NCI-H1105 treated with DMSO at 0.1 percent for 48 hours (cell line): Measurements from ENCODE around the gene C1QB.
A peak's percentile ranks its signal among the peaks of the same experiment; 100 is the strongest.
"Not testable (repeated sequence)": the region's sequence is repeated elsewhere in the genome, so short reads cannot be mapped to it uniquely, and the experiment has no call there.

ENCODE experiments used
- DNase-seq: peaks from one replicate; lab custom pipeline; 2025; lab: John Stamatoyannopoulos, UW

The C1QB gene

GRCh38 chr1:22662986-22663408 lies 10.0 kb downstream of the C1QB start:
- DNase-seq, result no peak

DNA sequence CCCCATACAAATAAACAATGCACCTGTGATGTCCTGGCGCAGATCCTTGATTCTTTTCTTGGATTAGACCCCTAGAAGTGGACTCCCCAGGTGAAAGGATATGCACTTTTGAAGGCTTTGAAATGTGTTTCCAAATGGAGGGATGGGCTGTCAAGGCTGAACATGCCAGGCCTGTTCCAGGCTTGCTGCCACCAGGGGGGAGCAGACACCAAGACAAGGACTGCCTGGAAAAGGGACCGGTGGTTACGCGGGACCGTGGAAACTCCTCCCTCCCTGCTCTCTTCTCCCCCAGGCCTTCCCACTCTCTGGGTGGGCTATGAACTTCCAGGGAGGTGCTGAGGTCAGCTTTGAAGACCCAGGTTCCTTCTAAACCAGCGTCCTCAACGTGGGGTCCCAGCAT lies 12.7 kb downstream of the C1QB start:
- no peak for DNase-seq

- no peak for DNase-seq
Measured at GRCh38 chr1:22666412-22666811, 13.4 kb downstream of the C1QB start.

GRCh38 chr1:22668840-22669239 lies 15.8 kb downstream of the C1QB start:
- not testable (repeated sequence) for DNase-seq

DNA sequence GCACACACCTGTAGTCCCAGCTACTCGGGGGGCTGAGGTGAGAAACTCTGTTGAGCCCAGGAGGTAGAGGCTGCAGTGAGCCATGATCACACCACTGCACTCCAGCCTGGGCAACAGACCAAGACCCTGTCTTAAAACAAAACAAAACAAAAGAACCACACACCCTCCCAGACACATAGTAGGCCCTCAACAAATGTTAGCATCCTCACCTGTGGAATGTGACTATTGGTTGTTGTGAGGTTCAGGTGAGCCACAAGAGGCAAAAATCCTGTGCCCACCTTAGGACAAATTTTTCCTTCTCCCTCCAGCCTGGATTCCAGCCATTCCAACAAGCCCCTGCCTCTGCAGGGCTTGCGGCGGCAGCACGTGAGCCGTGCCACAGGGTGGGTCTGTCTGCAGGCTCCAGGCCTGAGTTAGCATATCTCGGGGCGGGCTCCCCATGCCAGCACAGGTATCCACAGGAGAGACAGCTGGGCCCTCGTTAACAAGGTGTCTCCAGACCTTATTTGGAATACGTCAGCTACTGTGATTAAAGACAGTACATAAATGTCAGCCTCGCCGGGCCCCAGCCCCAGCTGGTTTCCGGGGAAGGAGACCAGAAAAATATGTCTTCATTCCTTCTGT lies 17.4 kb downstream of the C1QB start:
- DNase-seq, result no peak

DNA sequence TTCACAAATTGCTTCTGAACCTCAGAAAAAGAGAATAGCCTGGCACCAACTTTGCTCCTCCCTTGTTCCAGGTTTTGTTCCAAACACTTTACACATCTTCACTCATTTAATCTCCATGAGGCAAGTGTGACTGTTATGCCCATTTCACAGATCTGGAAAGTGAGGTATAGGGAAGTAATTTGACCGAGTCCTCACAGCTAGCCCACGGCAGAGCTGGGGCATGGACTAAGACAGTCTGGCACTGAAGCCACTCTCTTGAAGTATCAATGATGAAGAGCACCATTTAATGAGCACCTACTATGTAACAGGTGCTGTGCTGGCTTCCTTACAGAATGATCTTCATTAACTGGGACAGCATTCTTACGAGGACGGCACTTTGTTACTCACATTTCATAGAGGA lies 19.0 kb downstream of the C1QB start:
- no peak for DNase-seq

DNA sequence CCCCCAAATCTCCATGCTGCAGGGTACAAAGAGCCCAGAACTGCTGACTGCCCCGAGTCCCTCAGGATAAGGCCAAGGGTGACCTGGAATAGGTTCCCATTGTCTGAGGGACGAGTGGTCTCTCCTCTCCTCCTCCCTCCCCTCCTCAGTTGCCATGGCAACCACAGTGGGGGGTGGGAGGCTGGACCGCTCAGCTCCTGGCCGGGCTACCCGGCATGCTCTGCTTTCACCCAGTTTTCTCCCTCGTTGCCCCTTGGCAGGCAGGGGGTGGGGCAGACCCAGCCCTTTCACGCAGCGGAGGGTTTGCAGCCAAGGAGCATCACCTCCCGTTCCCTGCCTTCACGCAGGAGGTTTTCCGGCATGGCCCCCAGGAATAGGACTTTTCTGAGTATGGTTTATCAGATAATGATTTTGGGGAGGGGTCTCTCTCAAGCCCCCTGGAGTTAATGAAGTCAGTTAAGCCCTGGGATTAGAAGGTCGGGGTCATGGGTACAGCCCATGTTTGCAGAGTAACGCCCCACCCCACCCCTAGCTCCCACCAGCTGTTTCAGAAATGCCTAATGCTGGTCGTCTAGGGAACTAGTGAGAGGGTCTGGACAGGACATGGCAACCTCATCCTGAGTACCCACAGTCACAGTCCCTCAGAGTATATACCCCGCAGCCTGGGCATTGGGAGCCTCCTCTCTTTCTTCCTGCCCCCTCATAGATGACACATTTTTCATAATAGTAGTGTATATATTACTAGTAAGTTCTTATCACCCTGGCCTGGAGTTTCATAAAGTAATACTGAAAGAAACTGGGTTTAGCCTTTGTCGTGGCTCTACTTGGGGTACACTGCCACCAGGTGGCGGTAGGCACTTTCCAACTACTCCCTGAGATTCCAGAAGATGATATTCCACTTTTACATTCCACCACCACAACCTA lies 20.7 kb downstream of the C1QB start:
- peak; percentile 23 for DNase-seq

- DNase-seq, result no peak
Measured at GRCh38 chr1:22674410-22674749, 21.3 kb downstream of the C1QB start.

DNA sequence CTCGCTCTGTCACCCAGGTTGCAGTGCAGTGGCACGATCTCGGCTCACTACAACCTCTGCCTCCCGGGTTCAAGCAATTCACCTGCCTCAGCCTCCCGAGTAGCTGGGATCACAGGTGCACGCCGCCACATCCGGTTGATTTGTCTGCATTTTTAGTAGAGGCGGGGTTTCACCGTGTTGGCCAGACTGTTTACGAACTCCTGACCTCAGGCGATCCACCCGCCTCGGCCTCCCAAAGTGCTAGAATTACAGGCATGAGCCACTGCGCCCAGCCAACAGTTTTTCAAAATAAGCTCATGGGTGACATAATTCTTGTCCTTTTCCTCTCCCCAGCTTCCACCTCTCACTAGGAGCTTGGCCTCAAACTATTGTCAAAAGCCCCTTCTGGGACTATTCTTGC lies 23.1 kb downstream of the C1QB start:
- not testable (repeated sequence) for DNase-seq

DNA sequence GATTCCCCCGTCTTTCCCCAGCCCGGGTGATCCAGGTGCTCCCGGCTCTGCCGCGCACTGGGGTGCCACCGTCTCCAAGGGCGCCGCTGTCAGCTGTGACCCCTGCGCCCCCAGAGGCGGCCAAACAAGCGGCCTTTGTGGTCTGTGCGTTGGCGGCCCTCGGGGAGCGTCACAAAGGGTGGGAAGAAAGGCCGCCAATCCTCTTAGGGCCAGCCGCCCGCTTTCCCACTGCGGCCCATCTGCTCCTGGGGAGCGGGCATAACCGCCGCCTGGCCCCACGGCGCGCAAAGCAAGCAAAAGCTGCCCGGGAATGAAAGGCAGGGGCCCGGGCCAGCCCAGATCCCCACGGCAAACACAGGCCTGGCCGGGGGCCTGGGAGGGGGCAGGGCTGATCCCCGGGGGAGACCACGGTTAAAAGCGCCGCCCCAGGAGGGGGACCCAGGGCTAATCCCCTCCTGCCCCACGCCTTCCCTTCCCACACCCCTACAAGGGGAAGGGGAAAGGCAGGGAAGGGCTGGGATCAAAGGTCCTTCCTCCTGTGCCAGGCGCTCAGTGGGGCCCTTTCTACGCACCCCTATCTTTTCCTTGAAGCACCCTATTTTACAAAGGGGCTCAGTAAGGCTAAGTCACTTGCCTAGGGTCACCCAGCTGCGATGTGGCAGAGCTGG lies 24.0 kb downstream of the C1QB start:
- no peak for DNase-seq

DNA sequence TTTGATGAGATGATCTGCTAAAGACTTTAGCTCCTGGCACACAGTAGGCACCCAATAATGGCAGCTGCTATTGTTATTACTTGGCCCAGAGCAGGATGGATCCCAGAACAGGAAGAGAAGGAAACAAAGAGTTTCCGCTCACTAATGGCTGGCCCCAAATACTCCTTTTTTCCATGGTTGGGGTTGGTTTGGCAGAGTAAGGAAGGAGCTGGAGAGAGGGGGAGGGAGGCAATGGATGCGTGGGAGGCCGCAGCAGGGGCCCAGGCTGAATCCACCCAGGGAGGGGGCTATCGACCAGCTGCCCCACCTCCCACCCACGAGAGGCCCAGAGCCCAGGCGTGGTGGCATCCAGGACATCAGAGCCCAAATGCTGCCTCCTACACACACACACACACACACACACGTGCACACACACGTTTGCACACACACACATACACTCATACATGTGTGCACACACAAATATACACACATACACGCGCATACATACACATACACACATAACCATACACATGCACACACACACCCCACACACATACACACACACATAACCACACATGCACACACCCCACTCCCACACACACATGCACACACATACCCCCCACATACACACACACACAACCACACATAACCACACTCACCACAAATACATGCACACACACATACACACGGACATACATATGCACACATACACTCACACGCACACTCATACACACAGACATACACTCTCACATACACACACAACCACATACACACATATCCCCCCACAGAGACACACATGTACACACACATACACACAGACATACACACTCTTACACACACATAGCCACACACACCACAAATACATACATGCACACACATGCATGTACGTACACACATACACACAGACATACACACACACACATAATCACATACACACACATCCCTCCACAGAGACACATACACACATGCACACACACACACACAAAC lies 25.2 kb downstream of the C1QB start:
- DNase-seq, result no peak

DNA sequence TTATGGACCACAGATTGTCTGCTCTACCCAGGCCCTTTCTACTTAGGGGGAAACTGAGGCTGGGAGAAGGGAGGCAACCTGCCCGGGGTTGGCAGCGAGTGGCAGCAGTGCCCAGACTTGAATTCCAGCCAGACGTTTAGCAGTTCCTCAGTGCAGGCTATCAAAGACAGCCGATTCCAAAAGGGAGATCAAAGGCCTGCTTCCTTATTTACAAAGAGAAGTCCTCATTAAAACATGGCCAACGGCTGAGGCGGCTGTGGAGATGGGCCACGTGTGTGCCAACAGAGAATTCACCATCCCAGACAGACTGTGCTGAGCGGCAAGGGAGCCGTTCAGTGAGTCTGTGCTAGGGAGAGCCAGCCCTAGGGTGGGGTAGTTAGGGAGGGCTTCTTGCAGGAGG lies 27.7 kb downstream of the C1QB start:
- no peak for DNase-seq

GRCh38 chr1:22681556-22682276 lies 28.7 kb downstream of the C1QB start:
- DNase-seq, result no peak

DNA sequence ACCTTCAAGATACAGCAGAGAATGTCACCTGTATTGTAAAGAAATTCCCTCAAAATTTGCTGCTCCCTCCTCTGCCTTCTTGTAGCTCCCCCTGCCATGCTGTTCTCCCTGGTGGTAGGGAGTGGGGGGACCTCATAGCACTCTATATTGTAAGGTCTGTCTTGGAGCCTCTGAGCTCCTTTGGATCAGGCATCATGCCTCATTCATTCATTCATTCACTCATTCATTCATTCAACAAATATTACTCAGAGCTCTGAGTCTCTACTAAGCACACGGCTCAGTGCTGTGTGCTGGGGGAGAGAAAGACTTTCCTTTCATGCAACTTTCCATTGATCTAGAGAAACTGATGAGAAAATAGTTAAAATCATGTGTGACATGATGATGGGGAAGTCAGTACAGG lies 30.5 kb downstream of the C1QB start:
- no peak for DNase-seq

DNA sequence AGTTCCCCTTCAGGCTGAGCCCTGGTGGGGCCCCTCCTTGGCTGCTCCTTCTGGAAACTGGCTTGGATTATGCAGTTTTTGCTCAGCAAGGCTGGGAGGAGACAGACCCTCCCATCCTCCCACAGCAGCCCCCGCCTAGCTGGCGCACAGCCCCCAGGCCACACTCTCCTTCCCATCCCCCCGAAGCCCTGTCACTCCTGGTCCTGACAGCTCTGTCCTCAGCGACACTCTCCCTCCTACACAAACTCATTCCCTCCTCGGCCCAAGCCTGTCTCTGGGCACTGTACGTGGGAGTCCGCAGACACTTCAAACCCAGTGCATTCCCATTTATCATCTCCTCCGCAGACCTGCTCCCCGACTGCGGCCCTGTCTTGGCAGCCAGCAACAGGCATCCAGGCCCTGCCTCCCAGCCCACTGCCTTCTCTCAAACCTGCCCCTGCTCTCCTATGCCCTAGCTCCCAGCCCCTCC lies 32.6 kb downstream of the C1QB start:
- no peak for DNase-seq

- no peak for DNase-seq
Measured at GRCh38 chr1:22687191-22687590, 34.2 kb downstream of the C1QB start.

DNA sequence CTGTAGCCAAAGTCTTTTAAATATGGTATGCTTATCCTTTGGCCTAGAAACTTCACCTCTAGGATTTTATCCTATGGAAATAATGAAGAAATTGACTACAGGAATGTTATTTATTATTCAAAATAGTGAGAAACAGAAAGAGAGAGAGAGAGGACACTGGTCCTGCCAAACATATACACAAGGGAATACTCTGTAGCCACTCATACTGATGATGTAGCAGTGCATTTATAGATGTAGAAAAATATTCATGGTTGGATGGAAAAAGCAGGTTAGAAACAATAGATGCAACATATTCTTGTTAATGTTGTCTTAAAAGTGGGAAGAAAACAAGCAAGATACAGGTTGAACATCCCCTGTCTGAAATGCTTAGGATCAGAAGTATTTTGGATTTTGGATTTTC lies 35.4 kb downstream of the C1QB start:
- DNase-seq, result no peak

- DNase-seq, result peak; percentile 37
Measured at GRCh38 chr1:22689505-22689904, 36.5 kb downstream of the C1QB start.

GRCh38 chr1:22691031-22691753 lies 38.2 kb downstream of the C1QB start:
- DNase-seq, result no peak

GRCh38 chr1:22694172-22694571 lies 41.1 kb downstream of the C1QB start:
- DNase-seq, result no peak
